SK-N-SH (cell line): ENCODE results near the gene ISM1. TPM values are rescaled to one million over a fixed set of nuclear protein-coding genes. Genes with fewer than 3 reads are reported as not detected.

Experiments used
- CTCF ChIA-PET: fragments of 300-600, 350-600 bp; formaldehyde crosslinking; extraction: SDS; loops from one replicate; lab custom pipeline; 2021; lab: Yijun Ruan, JAX
- POLR2A ChIA-PET: fragments of 350-600 bp; sonication (Branson Sonifier 250); formaldehyde crosslinking; extraction: SDS; loops from one replicate; lab custom pipeline; 2020; ENCODE audit warnings: antibody characterized with exemption, inconsistent platforms; lab: Yijun Ruan, JAX
- DNase-seq: peaks from one replicate; pipeline ENCODE4 v3.0.0; 2012
- H2AFZ ChIP-seq: fragments of 200-600 bp; sonication (generic); 2 replicates; pipeline ENCODE4 v1.8.1; 2016; ENCODE audit warnings: antibody characterized with exemption, mild to moderate bottlenecking, low read depth
- H3F3A ChIP-seq: fragments of 200-600 bp; sonication (generic); replicated peaks from 2 replicates; pipeline ENCODE3; 2016; ENCODE audit warnings: antibody characterized with exemption, mild to moderate bottlenecking; ENCODE audit not compliant: insufficient read depth
- H3K27ac ChIP-seq, 2 experiments: fragments of 200-500 bp in 1 of 2; fragments of 200-600 bp in 1 of 2; sonication (Bioruptor generic) in 1 of 2; sonication (generic), shearing (Covaris generic) in 1 of 2; 2 replicates each; pipeline versions ENCODE4 v1.5.1 to v1.6.1; 2014 to 2016; ENCODE audit warnings: low read depth in 2 of 2, inconsistent platforms in 1 of 2, low read length in 1 of 2, mild to moderate bottlenecking in 1 of 2, mixed read lengths in 1 of 2
- H3K27me3 ChIP-seq: fragments of 200-600 bp; sonication (generic), shearing (Covaris generic); 2 replicates; pipeline ENCODE4 v1.6.1; 2016; ENCODE audit warnings: mixed run types; ENCODE audit not compliant: insufficient read depth
- H3K36me3 ChIP-seq, 2 experiments: fragments of 200-500 bp in 1 of 2; fragments of 200-600 bp in 1 of 2; sonication (Bioruptor generic) in 1 of 2; sonication (generic) in 1 of 2; replicated peaks in 1 of 2; 2 replicates each; pipeline versions ENCODE3 to v1.5.1; 2014 to 2016; ENCODE audit warnings: low read length in 1 of 2, mild to moderate bottlenecking in 1 of 2; ENCODE audit not compliant: insufficient read depth in 2 of 2, control insufficient read depth in 1 of 2
- H3K4me1 ChIP-seq, 2 experiments: fragments of 200-500 bp in 1 of 2; fragments of 200-600 bp in 1 of 2; sonication (Bioruptor generic) in 1 of 2; sonication (generic), shearing (Covaris generic) in 1 of 2; 2 replicates each; pipeline versions ENCODE4 v1.5.1 to v1.6.1; 2014 to 2016; ENCODE audit warnings: low read depth in 1 of 2, low read length in 1 of 2, mixed run types in 1 of 2; ENCODE audit not compliant: insufficient read depth in 2 of 2, control insufficient read depth in 1 of 2
- H3K4me2 ChIP-seq: fragments of 200-600 bp; sonication (generic), shearing (Covaris generic); 2 replicates; pipeline ENCODE4 v1.6.1; 2017; ENCODE audit warnings: mixed run types
- H3K4me3 ChIP-seq, 2 experiments: fragments of 200-500 bp in 1 of 2; fragments of 200-600 bp in 1 of 2; sonication (Bioruptor generic) in 1 of 2; sonication (generic), shearing (Covaris generic) in 1 of 2; 2 replicates each; pipeline versions ENCODE4 v1.5.1 to v1.8.1; 2014 to 2016; ENCODE audit warnings: low read depth in 2 of 2, inconsistent platforms in 1 of 2, low read length in 1 of 2, mild to moderate bottlenecking in 1 of 2, mixed read lengths in 1 of 2, moderate library complexity in 1 of 2
- H3K79me2 ChIP-seq: fragments of 200-600 bp; sonication (generic); 2 replicates; pipeline ENCODE4 v1.8.1; 2017; ENCODE audit warnings: mild to moderate bottlenecking; ENCODE audit not compliant: insufficient read depth
- H3K9ac ChIP-seq: fragments of 200-600 bp; sonication (generic); 2 replicates; pipeline ENCODE4 v1.6.1; 2017; ENCODE audit warnings: mixed run types
- H3K9me2 ChIP-seq: fragments of 200-600 bp; sonication (generic); 2 replicates; pipeline ENCODE4 v1.6.1; 2017; ENCODE audit warnings: mixed run types
- H3K9me3 ChIP-seq: fragments of 200-600 bp; sonication (generic); 2 replicates; pipeline ENCODE4 v1.6.1; 2017; ENCODE audit warnings: mixed run types, mild to moderate bottlenecking, moderate library complexity
- H4K20me1 ChIP-seq: fragments of 200-600 bp; sonication (generic); 2 replicates; pipeline ENCODE4 v1.6.1; 2017; ENCODE audit warnings: mild to moderate bottlenecking, mixed run types; ENCODE audit not compliant: insufficient read depth
- GATA2 ChIP-seq: sonication (generic); formaldehyde crosslinking; IDR thresholded peaks from 2 replicates; pipeline ENCODE4 v1.5.0; 2020; ENCODE audit warnings: mild to moderate bottlenecking, missing genetic modification reagents
- JUND ChIP-seq: IDR thresholded peaks from 2 replicates; pipeline ENCODE4 v1.4.0; 2012
- MEF2A ChIP-seq: IDR thresholded peaks from 2 replicates; pipeline ENCODE4 v1.4.0; 2012; ENCODE audit warnings: low read depth, borderline replicate concordance
- MXI1 ChIP-seq: IDR thresholded peaks from 2 replicates; pipeline ENCODE4 v1.6.1; 2012; ENCODE audit warnings: mild to moderate bottlenecking, low read depth, low read length, improper control_type of control experiment
- POLR2AphosphoS5 ChIP-seq: IDR thresholded peaks from 2 replicates; pipeline ENCODE4 v1.6.1; 2012; ENCODE audit warnings: low read depth, low read length
- REST ChIP-seq: IDR thresholded peaks from 2 replicates; pipeline ENCODE4 v1.6.1; 2012; ENCODE audit warnings: mild to moderate bottlenecking, low read depth, low read length, moderate library complexity
- RFX5 ChIP-seq: IDR thresholded peaks from 2 replicates; pipeline ENCODE4 v1.6.1; 2012; ENCODE audit warnings: mild to moderate bottlenecking, improper control_type of control experiment, low read length
- RXRA ChIP-seq: IDR thresholded peaks from 2 replicates; pipeline ENCODE4 v1.4.0; 2012; ENCODE audit warnings: low read depth, mild to moderate bottlenecking, borderline replicate concordance
- SIN3A ChIP-seq: IDR thresholded peaks from 2 replicates; pipeline ENCODE4 v1.6.1; 2012; ENCODE audit warnings: low read depth, mild to moderate bottlenecking, low read length, moderate library complexity, borderline replicate concordance
- SMC3 ChIP-seq: IDR thresholded peaks from 2 replicates; pipeline ENCODE4 v1.6.1; 2012; ENCODE audit warnings: low read depth, low read length, improper control_type of control experiment
- TCF12 ChIP-seq: IDR thresholded peaks from 2 replicates; pipeline ENCODE4 v1.4.0; 2012
- YY1 ChIP-seq: IDR thresholded peaks from 2 replicates; pipeline ENCODE4 v1.4.0; 2012; ENCODE audit warnings: low read depth, mild to moderate bottlenecking
- ZBTB33 ChIP-seq: IDR thresholded peaks from 2 replicates; pipeline ENCODE4 v1.4.0; 2012; ENCODE audit warnings: low read depth, borderline replicate concordance
- WGBS: methylation state at CpG from one replicate; pipeline ENCODE4 v1.1.6; 2017; ENCODE audit warnings: low lambda C conversion rate; 5-methylcytosine and 5-hydroxymethylcytosine counted together
- polyA plus RNA-seq, 3 experiments: library from polyadenylated mRNA; depleted of rRNA; stranded (reverse); fragments of >200 nt; gene quantifications; 2 replicates each; pipeline ENCODE4 v1.2.3, GENCODE V29; 2012
- TF ChIP-seq, protein P1 (sequence below): fragments of 200-600 bp; sonication (generic); IDR thresholded peaks from 2 replicates; pipeline ENCODE4 v1.6.1; 2017; ENCODE audit warnings: antibody characterized with exemption, mild to moderate bottlenecking, moderate library complexity

Gene ISM1
- polyA plus RNA-seq, 1 of the 3 experiments (the other 2 are of a cell fraction) = not detected

DNA sequence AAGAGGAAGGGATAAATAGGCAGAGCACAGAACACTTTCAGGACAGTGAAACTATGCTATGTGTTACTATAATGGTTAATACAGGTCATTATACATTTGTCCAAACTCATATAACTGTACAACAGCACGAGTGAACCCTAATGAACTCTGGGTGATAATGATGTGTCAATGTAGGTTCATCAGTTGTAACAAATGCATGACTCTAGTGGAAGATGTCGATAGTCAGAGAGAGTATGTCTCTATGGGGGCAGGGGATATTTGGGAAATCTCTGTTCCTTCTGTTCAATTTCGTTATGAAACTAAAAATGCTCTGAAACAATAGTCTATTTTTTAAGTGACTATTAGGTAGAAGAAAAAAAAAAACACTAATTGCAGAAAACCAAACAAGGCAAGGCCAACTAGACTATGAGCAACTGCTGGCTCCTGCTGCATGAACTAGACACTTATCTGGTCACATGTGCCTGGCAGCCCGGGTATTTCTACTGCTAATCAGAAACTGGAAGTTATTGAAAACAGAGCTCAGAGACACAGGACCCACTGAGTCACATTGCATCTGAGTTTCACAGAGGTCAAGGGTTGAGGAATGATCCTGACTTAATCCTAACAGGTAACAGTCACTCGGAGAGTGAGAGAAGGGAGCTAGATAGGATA lies 97.9 kb downstream of the ISM1 start:
- ChIA-PET POLR2A (no interaction called here), CTCF (interaction anchor here (1.0 kb wide), 1 partner anchor 16 kb away, joined by 3 read pairs; no protein-coding TSS in a partner anchor)
- Histone ChIP-seq H3K27me3 (no peaks in the 10 kb centered on the region), H3K9ac (no peak overlapping the region), H3K79me2 (no peaks in the 10 kb centered on the region), H3K9me3 (no peaks in the 10 kb centered on the region), H3K4me2 (no peak overlapping the region), H3F3A (no peaks in the 10 kb centered on the region), H2AFZ (no peak overlapping the region; the same call in 1 of the 2 replicates), H3K36me3 (no peaks in the 10 kb centered on the region), H3K27ac (no peak overlapping the region), H3K4me1 (no peaks in the 10 kb centered on the region; a peak in 1 of 4 replicates), H3K4me3 (0 out of 4 replicates have a peak overlapping the region, but pooled peaks of 1 of the 2 experiments have one; percentile 1), H4K20me1 (no peaks in the 10 kb centered on the region), H3K9me2 (no peaks in the 10 kb centered on the region)
- WGBS = 8% methylated on average over 5 of the region's 5 CpGs
- TF ChIP-seq GATA2 (CRISPR knock-in tag) = no peak
- no peak for TF ChIP-seq JUND
- TF ChIP-seq SMC3 = no peak
- TF ChIP-seq RFX5 = no peak
- no peak for TF ChIP-seq SIN3A
- no peak for TF ChIP-seq MEF2A
- TF ChIP-seq, protein P1, sequence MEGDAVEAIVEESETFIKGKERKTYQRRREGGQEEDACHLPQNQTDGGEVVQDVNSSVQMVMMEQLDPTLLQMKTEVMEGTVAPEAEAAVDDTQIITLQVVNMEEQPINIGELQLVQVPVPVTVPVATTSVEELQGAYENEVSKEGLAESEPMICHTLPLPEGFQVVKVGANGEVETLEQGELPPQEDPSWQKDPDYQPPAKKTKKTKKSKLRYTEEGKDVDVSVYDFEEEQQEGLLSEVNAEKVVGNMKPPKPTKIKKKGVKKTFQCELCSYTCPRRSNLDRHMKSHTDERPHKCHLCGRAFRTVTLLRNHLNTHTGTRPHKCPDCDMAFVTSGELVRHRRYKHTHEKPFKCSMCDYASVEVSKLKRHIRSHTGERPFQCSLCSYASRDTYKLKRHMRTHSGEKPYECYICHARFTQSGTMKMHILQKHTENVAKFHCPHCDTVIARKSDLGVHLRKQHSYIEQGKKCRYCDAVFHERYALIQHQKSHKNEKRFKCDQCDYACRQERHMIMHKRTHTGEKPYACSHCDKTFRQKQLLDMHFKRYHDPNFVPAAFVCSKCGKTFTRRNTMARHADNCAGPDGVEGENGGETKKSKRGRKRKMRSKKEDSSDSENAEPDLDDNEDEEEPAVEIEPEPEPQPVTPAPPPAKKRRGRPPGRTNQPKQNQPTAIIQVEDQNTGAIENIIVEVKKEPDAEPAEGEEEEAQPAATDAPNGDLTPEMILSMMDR = no peak
- no peak for TF ChIP-seq YY1
- TF ChIP-seq TCF12 = no peak
- no peak for TF ChIP-seq ZBTB33
- no peak for TF ChIP-seq MXI1
- TF ChIP-seq POLR2AphosphoS5 = no peak
- no peak for TF ChIP-seq REST
- TF ChIP-seq RXRA = no peak
- DNase-seq = no peak
